Loucy (cell line): ENCODE measurements around the gene SMIM11.
"Not testable (repeated sequence)": the region's sequence is repeated elsewhere in the genome, so short reads cannot be mapped to it uniquely, and the experiment has no call there.

ENCODE experiments used
- EZH2phosphoT487 ChIP-seq: fragments of 200-600 bp; IDR thresholded peaks from 2 replicates; pipeline ENCODE4 v1.6.1; 2018; ENCODE audit warnings: antibody characterized with exemption, mild to moderate bottlenecking, moderate library complexity, borderline replicate concordance
- TF ChIP-seq, protein P1 (sequence below): fragments of 200-600 bp; sonication (generic); conservative IDR thresholded peaks from 2 replicates; pipeline ENCODE4 v1.5.1; 2014; ENCODE audit warnings: mild to moderate bottlenecking, antibody characterized with exemption, low read length

DNA sequence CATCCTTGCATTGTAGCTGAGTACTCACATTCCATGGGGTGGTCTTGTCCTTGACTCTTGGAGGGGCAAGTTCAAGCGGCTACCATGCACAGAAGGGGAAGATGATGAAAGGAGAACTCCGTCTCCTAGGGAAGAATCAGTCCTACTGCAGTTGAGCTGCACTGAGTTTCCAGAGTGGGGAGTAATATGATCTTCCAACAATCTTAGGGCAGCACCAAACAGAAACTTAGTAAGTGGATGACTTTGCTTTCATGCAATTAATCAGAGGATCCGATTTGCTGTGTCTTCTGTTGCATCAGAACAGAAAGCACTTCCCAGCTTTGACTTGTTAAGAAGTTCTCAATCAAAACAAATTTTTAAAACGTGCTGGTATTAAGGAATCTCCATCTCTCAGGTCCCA, 48.5 kb downstream of the SMIM11 start, which contains the start of gene SMIM34:
- TF ChIP-seq, protein P1, sequence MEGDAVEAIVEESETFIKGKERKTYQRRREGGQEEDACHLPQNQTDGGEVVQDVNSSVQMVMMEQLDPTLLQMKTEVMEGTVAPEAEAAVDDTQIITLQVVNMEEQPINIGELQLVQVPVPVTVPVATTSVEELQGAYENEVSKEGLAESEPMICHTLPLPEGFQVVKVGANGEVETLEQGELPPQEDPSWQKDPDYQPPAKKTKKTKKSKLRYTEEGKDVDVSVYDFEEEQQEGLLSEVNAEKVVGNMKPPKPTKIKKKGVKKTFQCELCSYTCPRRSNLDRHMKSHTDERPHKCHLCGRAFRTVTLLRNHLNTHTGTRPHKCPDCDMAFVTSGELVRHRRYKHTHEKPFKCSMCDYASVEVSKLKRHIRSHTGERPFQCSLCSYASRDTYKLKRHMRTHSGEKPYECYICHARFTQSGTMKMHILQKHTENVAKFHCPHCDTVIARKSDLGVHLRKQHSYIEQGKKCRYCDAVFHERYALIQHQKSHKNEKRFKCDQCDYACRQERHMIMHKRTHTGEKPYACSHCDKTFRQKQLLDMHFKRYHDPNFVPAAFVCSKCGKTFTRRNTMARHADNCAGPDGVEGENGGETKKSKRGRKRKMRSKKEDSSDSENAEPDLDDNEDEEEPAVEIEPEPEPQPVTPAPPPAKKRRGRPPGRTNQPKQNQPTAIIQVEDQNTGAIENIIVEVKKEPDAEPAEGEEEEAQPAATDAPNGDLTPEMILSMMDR = not testable (repeated sequence)
- not testable (repeated sequence) for TF ChIP-seq EZH2phosphoT487
